SK-N-MC (cell line): ENCODE data around the gene C22orf42.

ENCODE experiments used
- DNase-seq: peaks from one replicate; pipeline ENCODE4 v3.0.0-alpha.2; 2011; ENCODE audit warnings: low read depth, low spot score
- H3K27ac ChIP-seq: fragments of 200-600 bp; sonication (generic); 2 replicates; pipeline ENCODE4 v1.5.1; 2016; ENCODE audit warnings: mixed run types
- H3K36me3 ChIP-seq: fragments of 200-600 bp; sonication (generic); 2 replicates; pipeline ENCODE4 v1.6.1; 2017; ENCODE audit warnings: antibody characterized with exemption, low read length, mixed read lengths; ENCODE audit not compliant: insufficient read depth
- H3K4me3 ChIP-seq: fragments of 200-600 bp; sonication (generic); 2 replicates; pipeline ENCODE4 v1.5.1; 2016
- H3K9ac ChIP-seq: fragments of 200-600 bp; sonication (generic); 2 replicates; pipeline ENCODE4 v1.8.0; 2017; ENCODE audit warnings: mixed run types, mixed read lengths; ENCODE audit not compliant: insufficient read length
- H3K9me3 ChIP-seq: fragments of 200-600 bp; sonication (generic); 2 replicates; pipeline ENCODE4 v1.6.1; 2017; ENCODE audit warnings: low read depth, mild to moderate bottlenecking, antibody characterized with exemption, low read length, moderate library complexity, mixed read lengths
- EZH2 ChIP-seq: fragments of 200-600 bp; sonication (generic); IDR thresholded peaks from one replicate; pipeline ENCODE4 v1.6.1; 2017; ENCODE audit warnings: antibody characterized with exemption
- FOXP2 ChIP-seq: optimal IDR thresholded peaks from 2 replicates; pipeline ENCODE3; 2011; ENCODE audit warnings: mild to moderate bottlenecking, moderate library complexity; ENCODE audit not compliant: insufficient read depth; ENCODE audit errors: extremely low read length, control extremely low read depth
- POLR2AphosphoS5 ChIP-seq: IDR thresholded peaks from 2 replicates; pipeline ENCODE4 v1.6.1; 2012; ENCODE audit warnings: mild to moderate bottlenecking, low read depth, low read length, borderline replicate concordance

C22orf42 gene, protein sequence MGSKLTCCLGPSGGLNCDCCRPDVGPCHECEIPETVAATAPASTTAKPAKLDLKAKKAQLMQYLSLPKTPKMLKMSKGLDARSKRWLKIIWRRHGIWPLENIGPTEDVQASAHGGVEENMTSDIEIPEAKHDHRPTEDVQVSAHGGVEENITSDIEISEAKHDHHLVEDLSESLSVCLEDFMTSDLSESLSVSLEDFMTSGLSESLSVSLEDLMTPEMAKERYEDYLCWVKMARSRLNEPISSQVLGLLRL

GRCh38 chr22:32158712-32159533 is at the start of gene C22orf42:
C22orf42 (minus strand) TSS chr22:32159303; CDS start chr22:32159215, 88 bp downstream.
- H3K27ac ChIP-seq = no peak within 1 kb of the TSS
- no peaks in the 10 kb centered on the region for H3K36me3 ChIP-seq
- no peak for TF ChIP-seq POLR2AphosphoS5
- no peak for TF ChIP-seq EZH2
- no peak for TF ChIP-seq FOXP2
- no peak within 1 kb of the TSS for H3K9ac ChIP-seq
- H3K9me3 ChIP-seq = no peaks in the 10 kb centered on the region
- no peak for DNase-seq
- no peak within 1 kb of the TSS for H3K4me3 ChIP-seq

GRCh38 chr22:32208681-32209080 is 49.6 kb upstream of the C22orf42 start:
- no peak overlapping the region for H3K27ac ChIP-seq
- TF ChIP-seq POLR2AphosphoS5 (no peak), EZH2 (no peak), FOXP2 (no peak)
- no peaks in the 10 kb centered on the region for H3K9me3 ChIP-seq
- H3K9ac ChIP-seq = no peak overlapping the region
- DNase-seq = no peak
- no peak overlapping the region for H3K4me3 ChIP-seq
- no peaks in the 10 kb centered on the region for H3K36me3 ChIP-seq

- DNase-seq = no peak
- no peak for TF ChIP-seq POLR2AphosphoS5
- no peak for TF ChIP-seq EZH2
- no peak for TF ChIP-seq FOXP2
- Histone ChIP-seq H3K9ac (no peak overlapping the region), H3K4me3 (no peak overlapping the region), H3K9me3 (no peaks in the 10 kb centered on the region), H3K36me3 (no peaks in the 10 kb centered on the region), H3K27ac (no peak overlapping the region)
Measured at GRCh38 chr22:32207971-32208480, 48.9 kb upstream of the C22orf42 start.

- no peak for TF ChIP-seq FOXP2
- TF ChIP-seq EZH2 = no peak
- no peak for TF ChIP-seq POLR2AphosphoS5
- no peak for DNase-seq
- Histone ChIP-seq H3K9ac (no peak overlapping the region), H3K36me3 (no peaks in the 10 kb centered on the region), H3K27ac (no peak overlapping the region), H3K9me3 (no peaks in the 10 kb centered on the region), H3K4me3 (no peak overlapping the region)
Measured at GRCh38 chr22:32206774-32207758, 48.0 kb upstream of the C22orf42 start.

GRCh38 chr22:32205974-32206773 is 47.1 kb upstream of the C22orf42 start:
- DNase-seq = no peak
- TF ChIP-seq EZH2 (no peak), FOXP2 (no peak), POLR2AphosphoS5 (no peak)
- no peaks in the 10 kb centered on the region for H3K36me3 ChIP-seq
- H3K27ac ChIP-seq = no peak overlapping the region
- no peaks in the 10 kb centered on the region for H3K9me3 ChIP-seq
- H3K4me3 ChIP-seq = no peak overlapping the region
- no peak overlapping the region for H3K9ac ChIP-seq

DNA sequence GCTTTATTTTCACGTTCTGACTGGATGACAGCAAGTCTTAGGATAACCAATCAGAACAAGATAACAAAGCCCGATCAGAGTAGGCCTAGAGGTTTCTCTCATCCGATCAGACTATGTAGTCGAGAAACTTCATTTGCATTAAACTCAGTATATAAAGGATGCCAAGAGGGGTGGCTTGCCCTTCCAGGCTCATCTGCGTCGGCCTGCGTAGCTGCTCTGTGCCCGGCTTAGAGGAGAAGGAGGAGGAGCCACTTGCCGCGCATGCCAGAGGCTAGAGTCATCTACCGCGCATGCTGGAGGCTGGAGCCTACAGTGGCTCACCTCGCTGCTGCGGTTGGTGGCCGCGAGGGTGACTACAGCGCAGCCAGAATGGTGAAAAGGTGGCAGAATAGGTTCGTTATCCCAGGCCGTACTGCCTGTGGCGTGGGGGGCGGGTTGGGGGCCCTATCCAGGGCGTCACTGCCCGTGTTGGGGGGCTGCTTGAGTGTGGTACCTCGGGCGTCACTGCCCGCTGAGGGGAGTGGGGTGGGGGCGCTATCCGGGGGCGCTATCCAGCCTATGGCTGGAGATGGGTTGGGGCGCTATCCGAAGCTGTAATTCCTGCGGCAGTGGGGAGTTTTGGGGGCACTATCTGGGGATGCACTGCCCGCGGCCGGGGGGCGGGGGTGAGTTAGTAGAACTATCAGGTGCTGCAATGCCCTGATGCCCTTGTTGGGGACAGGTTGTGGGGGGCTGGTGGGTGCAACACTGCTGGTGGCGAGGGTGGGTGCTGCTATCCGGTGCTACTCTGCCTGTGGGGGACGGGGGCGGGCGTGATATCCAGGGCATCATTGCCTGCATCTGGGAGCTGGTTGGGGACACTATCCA is 46.0 kb upstream of the C22orf42 start, which contains the start of gene RFPL2:
Gene RFPL2 (minus strand): TSS at position 218 of the 867 bp plus-strand sequence. CDS start 2,622 bp downstream, outside the sequence.
- TF ChIP-seq FOXP2 (no peak), POLR2AphosphoS5 (no peak), EZH2 (no peak)
- peak within 1 kb of the TSS; percentile 72 for H3K4me3 ChIP-seq
- H3K9me3 ChIP-seq = no peaks in the 10 kb centered on the region
- DNase-seq = no peak
- no peaks in the 10 kb centered on the region for H3K36me3 ChIP-seq
- no peak within 1 kb of the TSS for H3K27ac ChIP-seq
- no peak within 1 kb of the TSS for H3K9ac ChIP-seq
